WTC11 (cell line): Measurements from ENCODE around the gene NEK11. TPM values are rescaled to one million over a fixed set of nuclear protein-coding genes. Genes with fewer than 3 reads are reported as not detected.

Experiments used
- ATAC-seq: fragments of 200-7000 bp; cut with Tn5 transposase; 2 replicates; pipeline ENCODE4 v1.10.0; 2021; ENCODE audit warnings: mild to moderate bottlenecking, moderate library complexity
- CTCF ChIA-PET: fragments of 300-600 bp; sonication (Branson Sonifier 250); formaldehyde crosslinking; loops from one replicate; lab custom pipeline; 2021; ENCODE audit warnings: antibody characterized with exemption; lab: Charles Lee
- POLR2A ChIA-PET: fragments of 350-600 bp; sonication (Branson Sonifier 250); formaldehyde crosslinking; loops from one replicate; lab custom pipeline; 2021; ENCODE audit warnings: antibody characterized with exemption; lab: Charles Lee
- DNase-seq: peaks from one replicate; pipeline ENCODE4 v3.0.0; 2021; ENCODE audit warnings: low spot score
- H3K27ac Mint-ChIP-seq: 2 replicates; pipeline ENCODE4 v1.8.0; 2021; ENCODE audit warnings: mixed read lengths
- H3K27me3 Mint-ChIP-seq: 2 replicates; pipeline ENCODE4 v1.8.0; 2021; ENCODE audit warnings: low read depth, mild to moderate bottlenecking, moderate library complexity, mixed read lengths
- H3K36me3 Mint-ChIP-seq: 2 replicates; pipeline ENCODE4 v1.8.0; 2021; ENCODE audit warnings: mixed read lengths
- H3K4me1 Mint-ChIP-seq: 2 replicates; pipeline ENCODE4 v1.8.0; 2022; ENCODE audit warnings: mixed read lengths
- H3K4me3 Mint-ChIP-seq: 2 replicates; pipeline ENCODE4 v1.8.0; 2021; ENCODE audit warnings: mild to moderate bottlenecking, moderate library complexity, mixed read lengths
- H3K9me3 Mint-ChIP-seq: 2 replicates; pipeline ENCODE4 v1.8.0; 2021; ENCODE audit warnings: mixed read lengths
- CBFB ChIP-seq: sonication (generic); formaldehyde crosslinking; IDR thresholded peaks from 2 replicates; pipeline ENCODE4 v1.8.1; 2022; ENCODE audit warnings: mild to moderate bottlenecking, low read depth, missing genetic modification reagents
- CREB1 ChIP-seq: sonication (generic); formaldehyde crosslinking; IDR thresholded peaks from 2 replicates; pipeline ENCODE4 v1.8.0; 2023; ENCODE audit warnings: mild to moderate bottlenecking, missing genetic modification reagents
- IRF2 ChIP-seq: sonication (generic); formaldehyde crosslinking; IDR thresholded peaks from 2 replicates; pipeline ENCODE4 v1.8.0; 2022; ENCODE audit warnings: low read depth, missing genetic modification reagents, borderline replicate concordance
- JUN ChIP-seq: sonication (generic); formaldehyde crosslinking; IDR thresholded peaks from 2 replicates; pipeline ENCODE4 v1.8.0; 2023; ENCODE audit warnings: mild to moderate bottlenecking, missing genetic modification reagents
- MXD4 ChIP-seq: fragments of 250-450 bp; sonication (Bioruptor Pico); IDR thresholded peaks from 2 replicates; pipeline ENCODE4 v1.8.0; 2021; ENCODE audit warnings: mild to moderate bottlenecking, moderate library complexity, borderline replicate concordance
- MYBL2 ChIP-seq: sonication (generic); formaldehyde crosslinking; IDR thresholded peaks from 2 replicates; pipeline ENCODE4 v1.8.1; 2023; ENCODE audit warnings: mild to moderate bottlenecking, moderate library complexity, missing genetic modification reagents
- NFE2L1 ChIP-seq: sonication (generic); formaldehyde crosslinking; IDR thresholded peaks from 2 replicates; pipeline ENCODE4 v1.8.1; 2023; ENCODE audit warnings: missing genetic modification reagents
- NFYB ChIP-seq: sonication (generic); formaldehyde crosslinking; conservative IDR thresholded peaks from 2 replicates; pipeline ENCODE4 v1.8.0; 2022; ENCODE audit warnings: low read depth, missing genetic modification reagents
- SMAD3 ChIP-seq: sonication (generic); formaldehyde crosslinking; IDR thresholded peaks from 2 replicates; pipeline ENCODE4 v1.8.0; 2022; ENCODE audit warnings: missing genetic modification reagents, mild to moderate bottlenecking, borderline replicate concordance
- TEAD4 ChIP-seq: sonication (generic); formaldehyde crosslinking; IDR thresholded peaks from 2 replicates; pipeline ENCODE4 v1.8.0; 2022; ENCODE audit warnings: mild to moderate bottlenecking, missing genetic modification reagents
- TP53 ChIP-seq: sonication (generic); formaldehyde crosslinking; IDR thresholded peaks from 2 replicates; pipeline ENCODE4 v1.8.1; 2023; ENCODE audit warnings: mild to moderate bottlenecking, missing genetic modification reagents
- ZNF219 ChIP-seq: sonication (generic); formaldehyde crosslinking; IDR thresholded peaks from 2 replicates; pipeline ENCODE4 v1.8.0; 2023; ENCODE audit warnings: missing genetic modification reagents, mild to moderate bottlenecking, borderline replicate concordance
- ZNF396 ChIP-seq: fragments of 250-450 bp; sonication (Bioruptor Pico); IDR thresholded peaks from 2 replicates; pipeline ENCODE4 v1.8.0; 2021; ENCODE audit warnings: mild to moderate bottlenecking, moderate library complexity, borderline replicate concordance
- ZNF423 ChIP-seq: fragments of 250-450 bp; sonication (Bioruptor Pico); IDR thresholded peaks from 2 replicates; pipeline ENCODE4 v2.1.2; 2022; ENCODE audit warnings: mild to moderate bottlenecking, moderate library complexity
- total RNA-seq: library from RNA; stranded (reverse); gene quantifications from 3 replicates; pipeline ENCODE4 v1.2.3, GENCODE V29; 2021
- TF ChIP-seq, protein P1 (sequence below): sonication (generic); formaldehyde crosslinking; conservative IDR thresholded peaks from 2 replicates; pipeline ENCODE4 v1.8.1; 2022; ENCODE audit warnings: mild to moderate bottlenecking, missing genetic modification reagents
- TF ChIP-seq, protein P2 (sequence below): sonication (generic); formaldehyde crosslinking; IDR thresholded peaks from 2 replicates; pipeline ENCODE4 v1.8.1; 2023; ENCODE audit warnings: mild to moderate bottlenecking, moderate library complexity, missing genetic modification reagents
- TF ChIP-seq, protein P3 (sequence below): sonication (generic); formaldehyde crosslinking; IDR thresholded peaks from 2 replicates; pipeline ENCODE4 v1.8.1; 2023; ENCODE audit warnings: mild to moderate bottlenecking, missing genetic modification reagents, moderate library complexity
- TF ChIP-seq, protein P4 (sequence below): sonication (generic); formaldehyde crosslinking; IDR thresholded peaks from 2 replicates; pipeline ENCODE4 v1.8.0; 2022; ENCODE audit warnings: mild to moderate bottlenecking, missing genetic modification reagents
- TF ChIP-seq, protein P5 (sequence below): fragments of 250-450 bp; sonication (Bioruptor Pico); IDR thresholded peaks from 2 replicates; pipeline ENCODE4 v1.9.0; 2021; ENCODE audit warnings: mild to moderate bottlenecking
- TF ChIP-seq, protein P6 (sequence below): sonication (generic); formaldehyde crosslinking; IDR thresholded peaks from 2 replicates; pipeline ENCODE4 v1.8.1; 2022; ENCODE audit warnings: mild to moderate bottlenecking, missing genetic modification reagents, moderate library complexity, borderline replicate concordance
- TF ChIP-seq, protein P7 (sequence below): sonication (generic); formaldehyde crosslinking; IDR thresholded peaks from 2 replicates; pipeline ENCODE4 v1.8.1; 2023; ENCODE audit warnings: mild to moderate bottlenecking, missing genetic modification reagents, moderate library complexity

The NEK11 gene
- total RNA-seq, 1 experiment from 2014 or later: 1.6 TPM

DNA sequence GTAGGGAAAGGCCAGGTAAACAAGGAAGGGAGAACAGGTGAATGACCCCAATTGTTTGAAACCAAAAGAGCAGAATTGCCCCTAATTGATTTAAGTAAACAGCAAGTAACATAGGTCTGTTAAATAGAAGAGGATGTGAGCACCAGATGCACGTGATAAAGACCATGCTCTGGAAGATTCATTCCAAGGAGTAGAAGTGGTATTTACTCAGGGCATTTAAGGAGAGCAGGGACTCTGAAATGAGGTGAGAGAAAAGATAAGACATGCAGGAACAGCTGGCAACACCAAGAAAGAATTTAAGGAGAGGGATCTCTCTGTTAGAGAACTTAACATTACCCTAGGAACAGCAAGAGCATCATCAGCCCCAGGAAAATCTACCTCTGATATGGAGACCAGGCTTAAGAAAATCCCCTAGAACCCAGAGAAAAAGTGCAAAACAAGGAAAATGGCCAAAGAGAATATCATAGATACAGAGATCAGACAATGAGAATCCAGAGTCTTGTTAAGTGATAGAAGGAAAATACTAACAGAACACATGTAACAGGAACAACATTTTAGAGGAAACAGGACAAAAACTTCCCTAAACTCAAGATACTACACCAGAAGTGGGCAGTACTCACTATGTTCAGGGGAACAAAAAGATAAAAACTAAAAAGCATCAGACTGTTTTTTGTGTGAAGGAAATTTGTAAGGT lies 361.3 kb downstream of the NEK11 start:
- ChIA-PET CTCF (no interaction called here), POLR2A (no interaction called here)
- peaks cover 16% of the 10 kb centered on the region for H3K36me3 Mint-ChIP-seq
- H3K9me3 Mint-ChIP-seq: no peaks in the 10 kb centered on the region
- H3K4me3 Mint-ChIP-seq: no peak overlapping the region
- H3K27ac Mint-ChIP-seq: no peak overlapping the region
- TF ChIP-seq NFE2L1 (CRISPR knock-in tag): no peak
- no peak for TF ChIP-seq MXD4 (CRISPR knock-in tag)
- TF ChIP-seq MYBL2: no peak
- TF ChIP-seq SMAD3 (CRISPR knock-in tag): no peak
- TF ChIP-seq, protein P1, sequence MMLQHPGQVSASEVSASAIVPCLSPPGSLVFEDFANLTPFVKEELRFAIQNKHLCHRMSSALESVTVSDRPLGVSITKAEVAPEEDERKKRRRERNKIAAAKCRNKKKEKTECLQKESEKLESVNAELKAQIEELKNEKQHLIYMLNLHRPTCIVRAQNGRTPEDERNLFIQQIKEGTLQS (CRISPR knock-in tag): no peak
- TF ChIP-seq, protein P2, sequence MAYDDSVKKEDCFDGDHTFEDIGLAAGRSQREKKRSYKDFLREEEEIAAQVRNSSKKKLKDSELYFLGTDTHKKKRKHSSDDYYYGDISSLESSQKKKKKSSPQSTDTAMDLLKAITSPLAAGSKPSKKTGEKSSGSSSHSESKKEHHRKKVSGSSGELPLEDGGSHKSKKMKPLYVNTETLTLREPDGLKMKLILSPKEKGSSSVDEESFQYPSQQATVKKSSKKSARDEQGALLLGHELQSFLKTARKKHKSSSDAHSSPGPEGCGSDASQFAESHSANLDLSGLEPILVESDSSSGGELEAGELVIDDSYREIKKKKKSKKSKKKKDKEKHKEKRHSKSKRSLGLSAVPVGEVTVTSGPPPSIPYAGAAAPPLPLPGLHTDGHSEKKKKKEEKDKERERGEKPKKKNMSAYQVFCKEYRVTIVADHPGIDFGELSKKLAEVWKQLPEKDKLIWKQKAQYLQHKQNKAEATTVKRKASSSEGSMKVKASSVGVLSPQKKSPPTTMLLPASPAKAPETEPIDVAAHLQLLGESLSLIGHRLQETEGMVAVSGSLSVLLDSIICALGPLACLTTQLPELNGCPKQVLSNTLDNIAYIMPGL: no peak
- TF ChIP-seq IRF2: no peak
- TF ChIP-seq CBFB (CRISPR knock-in tag): no peak
- TF ChIP-seq TEAD4 (CRISPR knock-in tag): no peak
- TF ChIP-seq, protein P3, sequence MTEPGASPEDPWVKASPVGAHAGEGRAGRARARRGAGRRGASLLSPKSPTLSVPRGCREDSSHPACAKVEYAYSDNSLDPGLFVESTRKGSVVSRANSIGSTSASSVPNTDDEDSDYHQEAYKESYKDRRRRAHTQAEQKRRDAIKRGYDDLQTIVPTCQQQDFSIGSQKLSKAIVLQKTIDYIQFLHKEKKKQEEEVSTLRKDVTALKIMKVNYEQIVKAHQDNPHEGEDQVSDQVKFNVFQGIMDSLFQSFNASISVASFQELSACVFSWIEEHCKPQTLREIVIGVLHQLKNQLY (CRISPR knock-in tag): no peak
- TF ChIP-seq, protein P4, sequence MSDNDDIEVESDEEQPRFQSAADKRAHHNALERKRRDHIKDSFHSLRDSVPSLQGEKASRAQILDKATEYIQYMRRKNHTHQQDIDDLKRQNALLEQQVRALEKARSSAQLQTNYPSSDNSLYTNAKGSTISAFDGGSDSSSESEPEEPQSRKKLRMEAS (CRISPR knock-in tag): no peak
- no peak for TF ChIP-seq ZNF423
- TF ChIP-seq, protein P5, sequence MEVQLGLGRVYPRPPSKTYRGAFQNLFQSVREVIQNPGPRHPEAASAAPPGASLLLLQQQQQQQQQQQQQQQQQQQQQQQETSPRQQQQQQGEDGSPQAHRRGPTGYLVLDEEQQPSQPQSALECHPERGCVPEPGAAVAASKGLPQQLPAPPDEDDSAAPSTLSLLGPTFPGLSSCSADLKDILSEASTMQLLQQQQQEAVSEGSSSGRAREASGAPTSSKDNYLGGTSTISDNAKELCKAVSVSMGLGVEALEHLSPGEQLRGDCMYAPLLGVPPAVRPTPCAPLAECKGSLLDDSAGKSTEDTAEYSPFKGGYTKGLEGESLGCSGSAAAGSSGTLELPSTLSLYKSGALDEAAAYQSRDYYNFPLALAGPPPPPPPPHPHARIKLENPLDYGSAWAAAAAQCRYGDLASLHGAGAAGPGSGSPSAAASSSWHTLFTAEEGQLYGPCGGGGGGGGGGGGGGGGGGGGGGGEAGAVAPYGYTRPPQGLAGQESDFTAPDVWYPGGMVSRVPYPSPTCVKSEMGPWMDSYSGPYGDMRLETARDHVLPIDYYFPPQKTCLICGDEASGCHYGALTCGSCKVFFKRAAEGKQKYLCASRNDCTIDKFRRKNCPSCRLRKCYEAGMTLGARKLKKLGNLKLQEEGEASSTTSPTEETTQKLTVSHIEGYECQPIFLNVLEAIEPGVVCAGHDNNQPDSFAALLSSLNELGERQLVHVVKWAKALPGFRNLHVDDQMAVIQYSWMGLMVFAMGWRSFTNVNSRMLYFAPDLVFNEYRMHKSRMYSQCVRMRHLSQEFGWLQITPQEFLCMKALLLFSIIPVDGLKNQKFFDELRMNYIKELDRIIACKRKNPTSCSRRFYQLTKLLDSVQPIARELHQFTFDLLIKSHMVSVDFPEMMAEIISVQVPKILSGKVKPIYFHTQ (CRISPR knock-in tag): no peak
- TF ChIP-seq, protein P6, sequence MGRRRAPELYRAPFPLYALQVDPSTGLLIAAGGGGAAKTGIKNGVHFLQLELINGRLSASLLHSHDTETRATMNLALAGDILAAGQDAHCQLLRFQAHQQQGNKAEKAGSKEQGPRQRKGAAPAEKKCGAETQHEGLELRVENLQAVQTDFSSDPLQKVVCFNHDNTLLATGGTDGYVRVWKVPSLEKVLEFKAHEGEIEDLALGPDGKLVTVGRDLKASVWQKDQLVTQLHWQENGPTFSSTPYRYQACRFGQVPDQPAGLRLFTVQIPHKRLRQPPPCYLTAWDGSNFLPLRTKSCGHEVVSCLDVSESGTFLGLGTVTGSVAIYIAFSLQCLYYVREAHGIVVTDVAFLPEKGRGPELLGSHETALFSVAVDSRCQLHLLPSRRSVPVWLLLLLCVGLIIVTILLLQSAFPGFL (CRISPR knock-in tag): no peak
- H3K4me1 Mint-ChIP-seq: no peaks in the 10 kb centered on the region
- DNase-seq (no peak), ATAC-seq (no peak)
- H3K27me3 Mint-ChIP-seq: no peaks in the 10 kb centered on the region

DNA sequence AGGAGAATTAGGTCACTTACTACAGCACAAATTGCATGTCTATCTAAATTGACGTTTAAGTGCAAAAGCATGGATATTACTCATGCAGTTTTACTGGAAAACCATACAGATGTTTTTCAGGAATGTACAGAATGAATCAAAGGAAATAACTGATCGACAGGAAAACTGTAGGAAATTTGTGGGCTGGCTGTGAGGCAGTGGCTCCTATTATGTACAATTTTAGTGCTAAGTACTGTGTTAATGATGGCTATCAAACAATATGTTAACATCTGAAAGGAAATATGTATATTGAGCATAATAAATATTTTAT lies 361.8 kb downstream of the NEK11 start:
- H3K27me3 Mint-ChIP-seq: no peaks in the 10 kb centered on the region
- POLR2A ChIA-PET: no interaction called here
- TF ChIP-seq NFYB (CRISPR knock-in tag) (no peak), JUN (CRISPR knock-in tag) (no peak), TP53 (CRISPR knock-in tag) (no peak), ZNF219 (CRISPR knock-in tag) (no peak), ZNF396 (CRISPR knock-in tag) (no peak), ZNF423 (no peak), CREB1 (CRISPR knock-in tag) (no peak)
- TF ChIP-seq, protein P3 (CRISPR knock-in tag): no peak
- TF ChIP-seq, protein P7, sequence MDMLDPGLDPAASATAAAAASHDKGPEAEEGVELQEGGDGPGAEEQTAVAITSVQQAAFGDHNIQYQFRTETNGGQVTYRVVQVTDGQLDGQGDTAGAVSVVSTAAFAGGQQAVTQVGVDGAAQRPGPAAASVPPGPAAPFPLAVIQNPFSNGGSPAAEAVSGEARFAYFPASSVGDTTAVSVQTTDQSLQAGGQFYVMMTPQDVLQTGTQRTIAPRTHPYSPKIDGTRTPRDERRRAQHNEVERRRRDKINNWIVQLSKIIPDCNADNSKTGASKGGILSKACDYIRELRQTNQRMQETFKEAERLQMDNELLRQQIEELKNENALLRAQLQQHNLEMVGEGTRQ (CRISPR knock-in tag): no peak
- TF ChIP-seq, protein P2: no peak
- H3K27ac Mint-ChIP-seq: no peak overlapping the region
- H3K4me1 Mint-ChIP-seq: no peaks in the 10 kb centered on the region
- CTCF ChIA-PET: no interaction called here
- no peak overlapping the region for H3K4me3 Mint-ChIP-seq
- no peaks in the 10 kb centered on the region for H3K9me3 Mint-ChIP-seq
- ATAC-seq (no peak), DNase-seq (no peak)
- peaks cover 16% of the 10 kb centered on the region for H3K36me3 Mint-ChIP-seq
